Activated CD4-positive, alpha-beta T cell treated with anti-CD3 and anti-CD28 coated beads, Interleukin-2, Interleukin-4, amounts not matched to agents 100 ng/mL and 50 ng/mL, durations not matched to agents 16 hours and 8 hours (primary cell): ENCODE results near the gene KIAA1549.

Experiments
- DNase-seq: peaks from one replicate; pipeline ENCODE4 v3.0.0-alpha.2; 2020; ENCODE audit warnings: low spot score

The KIAA1549 gene

GRCh38 chr7:138853448-138853847 lies 127.7 kb downstream of the KIAA1549 start:
- DNase-seq: peak; percentile 24

DNA sequence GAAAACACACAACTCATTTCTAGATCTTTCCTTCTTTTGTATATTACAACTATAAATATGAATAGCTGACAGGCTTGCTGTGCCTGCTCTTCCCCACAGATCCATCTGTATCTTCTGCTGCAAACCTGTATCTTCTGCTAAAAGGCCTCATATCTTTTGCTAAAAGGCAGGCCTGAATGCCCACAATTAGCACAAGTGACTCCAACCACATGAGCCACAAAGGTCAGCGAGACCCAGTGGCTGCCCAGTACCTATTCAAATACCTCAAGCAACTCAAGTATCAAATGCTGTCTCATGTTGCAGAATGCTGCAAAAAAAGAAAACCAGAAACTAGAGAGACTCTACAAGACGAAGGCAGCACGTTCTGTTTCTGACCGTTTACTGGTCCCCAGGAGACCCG lies 128.7 kb downstream of the KIAA1549 start:
- no peak for DNase-seq

DNA sequence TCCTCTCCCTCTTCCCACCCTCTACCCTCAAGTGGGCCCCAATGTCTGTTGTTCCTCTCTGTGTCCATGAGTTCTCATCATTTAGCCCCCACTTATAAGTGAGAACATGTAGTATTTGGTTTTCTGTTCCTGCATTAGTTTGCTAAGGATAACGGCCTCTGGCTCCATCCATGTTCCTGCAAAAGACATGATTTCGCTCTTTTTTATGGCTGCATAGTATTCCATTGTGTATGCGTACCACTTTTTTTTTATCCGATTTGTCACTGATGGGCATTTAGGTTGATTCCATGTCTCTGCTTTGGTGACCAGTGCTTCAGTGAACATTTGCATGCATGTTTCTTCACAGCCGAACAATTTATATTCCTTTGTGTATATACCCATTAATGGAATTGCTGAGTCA lies 131.5 kb downstream of the KIAA1549 start:
- DNase-seq: no peak

DNA sequence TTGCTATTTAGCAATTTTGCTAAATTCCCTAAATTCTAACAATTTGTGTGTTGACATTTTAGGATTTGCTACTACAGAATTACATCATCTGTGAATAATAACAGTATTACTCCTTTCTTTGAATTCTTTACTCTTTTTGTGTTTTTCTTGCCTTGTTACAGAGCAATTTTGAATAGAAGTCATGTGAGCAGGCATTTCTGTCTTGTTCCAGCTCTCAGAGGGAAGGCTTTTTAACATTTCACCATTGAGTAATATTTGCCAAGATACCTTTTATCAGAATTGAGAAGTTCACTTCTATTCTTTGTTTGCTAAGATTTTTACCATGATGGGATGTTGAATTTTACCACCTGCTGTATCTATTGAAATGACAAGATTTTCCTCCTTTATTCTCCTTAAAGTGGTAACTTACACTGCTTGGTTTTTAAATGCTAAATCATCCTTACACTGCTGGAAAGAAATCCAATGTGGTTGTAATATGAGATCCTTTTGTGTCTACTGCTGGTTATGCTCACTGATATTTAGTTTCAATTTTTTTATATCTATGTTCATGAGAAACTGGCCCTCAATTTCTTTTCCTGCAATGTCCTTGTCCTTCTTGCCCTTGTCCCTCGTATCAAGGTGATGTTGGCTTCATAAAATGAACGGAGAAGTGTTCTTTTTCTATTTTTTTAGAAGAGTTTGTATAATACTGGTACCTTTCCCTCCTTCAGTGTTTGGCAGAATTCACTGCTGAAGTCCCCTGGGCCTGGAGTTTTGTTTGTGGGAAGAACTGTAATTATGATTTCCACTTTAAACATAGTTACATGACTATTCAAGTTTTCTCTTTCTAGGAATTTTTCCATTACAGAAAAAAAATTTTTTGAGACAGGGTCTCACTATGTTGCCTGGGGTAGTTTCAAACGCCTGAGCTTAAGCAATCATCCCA lies 132.9 kb downstream of the KIAA1549 start:
- DNase-seq: no peak

DNA sequence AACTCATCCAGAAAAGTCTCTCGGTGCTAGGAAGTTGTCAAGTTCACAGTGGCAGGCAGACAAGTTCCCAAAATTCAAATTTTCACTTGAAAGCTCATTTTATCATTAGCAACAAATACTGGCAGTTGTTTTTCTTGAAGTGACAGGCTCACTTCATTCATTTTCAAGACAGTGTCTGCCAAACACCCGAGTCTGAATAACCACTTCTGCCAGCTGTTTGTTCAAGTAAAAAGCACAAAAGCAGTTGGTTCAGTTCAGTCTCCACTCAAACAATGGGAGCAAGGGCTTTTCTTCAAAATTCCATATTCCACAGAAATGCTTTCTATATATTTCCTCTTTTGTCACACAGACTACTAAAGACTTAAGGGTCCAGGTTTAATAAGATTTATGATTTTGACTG lies 135.5 kb downstream of the KIAA1549 start:
- DNase-seq: no peak

GRCh38 chr7:138843632-138844580 lies 137.3 kb downstream of the KIAA1549 start:
- DNase-seq: no peak

DNA sequence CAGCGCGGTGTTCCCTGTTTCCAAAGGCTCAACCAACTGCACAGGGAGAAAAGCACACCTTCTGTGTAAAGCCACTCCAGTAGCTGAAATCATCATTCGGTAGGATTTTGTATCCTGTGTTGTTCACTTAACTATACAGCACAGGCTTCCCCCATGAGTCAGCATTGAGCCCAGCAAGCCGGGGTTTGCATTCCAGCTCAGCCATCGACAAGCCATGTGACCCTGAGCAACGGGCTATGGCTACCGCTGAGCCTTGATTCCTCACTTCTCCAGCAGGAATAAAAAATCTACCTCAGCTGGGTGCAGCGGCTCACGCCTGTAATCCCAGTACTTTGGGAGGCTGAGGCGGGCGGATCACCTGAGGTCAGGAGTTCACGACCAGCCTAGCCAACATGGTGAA lies 139.1 kb downstream of the KIAA1549 start:
- DNase-seq: no peak

GRCh38 chr7:138838166-138838565 lies 143.0 kb downstream of the KIAA1549 start:
- DNase-seq: no peak

DNA sequence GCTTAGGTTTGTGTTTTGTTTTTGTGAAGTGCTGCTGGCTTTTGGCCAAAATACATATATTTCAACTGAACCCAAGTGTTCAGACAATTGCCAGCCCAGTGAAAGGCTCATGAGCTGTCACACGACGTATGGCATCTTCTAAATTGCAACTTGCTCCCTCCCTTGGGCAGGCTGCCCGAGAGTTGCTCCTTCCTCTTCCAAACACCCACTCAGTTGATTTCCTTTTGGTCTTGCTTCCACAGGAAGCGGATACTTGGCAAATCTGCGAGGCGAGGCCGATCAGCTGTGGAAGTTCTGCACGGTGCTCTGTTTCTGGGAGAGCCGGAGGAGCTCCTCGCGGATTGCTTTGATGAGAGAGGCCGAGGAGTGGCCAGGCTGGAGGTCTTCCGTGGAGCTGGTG lies 143.6 kb downstream of the KIAA1549 start:
- DNase-seq: no peak

GRCh38 chr7:138835087-138835486 lies 146.1 kb downstream of the KIAA1549 start:
- DNase-seq: no peak

GRCh38 chr7:138834583-138834982 lies 146.6 kb downstream of the KIAA1549 start:
- DNase-seq: peak; percentile 83

DNA sequence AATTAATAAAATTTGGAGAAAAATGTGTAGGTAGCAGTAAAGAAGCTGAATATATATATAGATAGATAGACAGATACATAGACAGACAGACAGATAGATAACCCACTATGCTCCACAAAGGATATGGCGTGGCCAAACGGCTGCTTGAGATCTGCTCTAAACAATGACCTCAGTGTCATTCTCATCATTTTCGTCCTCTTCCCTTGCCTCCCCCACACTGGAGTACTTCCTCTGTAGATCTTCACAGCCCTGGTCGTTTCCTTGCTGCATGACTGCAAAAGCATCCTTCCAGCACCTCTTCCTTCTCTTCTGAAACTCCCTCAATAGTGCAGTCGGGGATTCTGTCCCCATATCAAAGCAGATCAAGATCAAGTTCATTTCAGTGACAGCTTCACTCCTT lies 147.6 kb downstream of the KIAA1549 start:
- peak; percentile 13 for DNase-seq

DNA sequence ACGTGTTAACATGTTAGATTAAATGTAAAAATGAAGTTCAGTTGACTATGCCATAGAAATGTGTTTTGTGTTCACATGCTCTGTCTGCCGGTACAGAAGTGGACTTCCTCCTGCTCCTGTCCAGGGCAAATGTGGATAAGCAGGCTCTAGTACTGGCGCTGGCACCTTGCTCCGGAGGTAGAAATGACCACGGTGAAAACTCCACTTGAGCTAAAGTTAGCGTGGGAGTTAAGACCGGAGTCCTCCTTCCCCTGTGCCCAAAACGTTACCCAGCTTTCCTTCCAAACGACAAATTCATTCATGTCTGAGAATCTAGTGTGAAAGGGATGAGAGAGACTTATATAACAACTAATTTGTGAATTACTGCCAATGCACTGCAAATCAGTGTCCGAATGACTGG lies 148.2 kb downstream of the KIAA1549 start:
- DNase-seq: no peak

- DNase-seq: no peak
These were observed 151.9 kb downstream of the KIAA1549 start for GRCh38 chr7:138829335-138829734.

DNA sequence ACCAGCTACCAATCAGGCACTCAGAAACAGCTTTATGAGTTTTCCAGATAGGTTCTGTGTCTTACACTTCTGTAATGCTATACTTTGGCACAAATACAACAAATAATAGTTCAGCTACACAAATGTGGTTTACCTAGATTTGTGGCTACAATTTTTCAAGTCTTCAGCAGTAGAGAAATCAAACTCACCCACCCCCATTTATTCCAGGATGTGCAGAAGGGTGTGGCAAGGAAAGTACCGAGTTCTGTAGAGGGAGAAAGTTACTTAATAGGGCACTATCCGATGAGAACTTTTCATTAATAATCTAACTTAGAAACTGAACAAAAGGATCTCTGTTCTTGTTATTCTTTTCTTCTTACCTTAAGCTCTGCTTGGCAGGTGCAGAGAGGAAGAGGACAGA lies 152.9 kb downstream of the KIAA1549 start:
- no peak for DNase-seq

DNA sequence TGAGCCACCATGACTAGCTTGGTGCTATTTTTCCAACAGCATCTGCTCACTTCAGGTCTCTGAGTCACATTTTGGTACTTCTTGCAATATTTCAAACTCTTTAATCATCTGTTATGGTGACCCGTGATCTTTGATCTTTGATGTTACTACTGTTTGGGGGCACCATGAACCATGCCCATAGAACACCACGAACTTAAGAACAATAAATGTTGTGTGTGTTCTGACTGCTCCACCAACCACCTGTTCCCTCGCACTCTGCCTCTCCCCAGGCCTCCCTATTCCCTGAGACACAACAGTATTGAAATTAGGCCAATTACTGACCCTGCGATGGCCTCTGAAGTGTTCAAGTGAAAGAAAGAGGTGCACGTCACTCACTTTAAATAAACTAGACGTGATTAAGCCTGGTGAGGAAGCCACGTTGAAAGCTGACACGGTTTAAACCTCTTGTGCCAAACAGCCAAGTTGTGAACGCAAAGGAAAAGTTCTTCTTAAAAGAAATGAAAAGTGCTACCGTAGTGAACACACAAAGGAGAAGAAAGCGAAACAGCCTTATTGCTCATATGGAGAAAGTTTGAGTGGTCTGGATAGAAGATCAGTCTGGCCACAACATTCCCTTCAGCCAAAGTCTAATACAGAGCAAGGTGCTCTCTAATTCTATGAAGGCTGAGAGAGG lies 156.0 kb downstream of the KIAA1549 start:
- DNase-seq: peak; percentile 40

DNA sequence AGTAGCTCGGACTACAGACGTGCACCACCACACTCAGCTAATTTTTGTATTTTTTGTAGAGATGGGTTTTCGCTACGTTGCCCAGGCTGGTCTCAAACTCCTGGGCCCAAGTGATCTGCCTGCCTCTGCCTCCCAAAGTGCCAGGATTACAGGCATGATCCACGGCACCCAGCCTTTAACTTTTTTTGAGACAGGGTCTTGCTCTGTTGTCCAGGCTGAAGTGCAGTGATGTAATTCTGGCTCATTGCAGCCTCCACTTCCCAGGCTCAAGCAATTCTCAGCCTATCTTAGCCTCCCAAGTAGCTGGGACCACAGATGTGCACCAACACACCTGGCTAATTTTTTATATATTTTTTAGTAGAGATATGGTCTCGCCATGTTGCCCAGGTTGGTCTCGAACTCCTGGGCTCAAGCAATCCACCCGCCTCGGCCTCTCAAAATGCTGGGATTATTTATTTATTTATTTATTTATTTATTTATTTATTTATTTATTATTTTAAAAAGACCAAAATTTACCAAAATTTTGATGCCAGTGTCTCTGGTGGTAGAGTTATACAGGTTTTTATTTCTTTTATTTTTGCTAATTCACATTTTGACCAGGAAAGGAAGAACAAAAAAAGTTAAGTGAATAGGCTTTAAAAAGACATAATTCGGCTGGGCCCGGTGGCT lies 158.2 kb downstream of the KIAA1549 start:
- no peak for DNase-seq

GRCh38 chr7:138821912-138822311 lies 159.3 kb downstream of the KIAA1549 start:
- no peak for DNase-seq

GRCh38 chr7:138819625-138820024 lies 161.6 kb downstream of the KIAA1549 start:
- no peak for DNase-seq

DNA sequence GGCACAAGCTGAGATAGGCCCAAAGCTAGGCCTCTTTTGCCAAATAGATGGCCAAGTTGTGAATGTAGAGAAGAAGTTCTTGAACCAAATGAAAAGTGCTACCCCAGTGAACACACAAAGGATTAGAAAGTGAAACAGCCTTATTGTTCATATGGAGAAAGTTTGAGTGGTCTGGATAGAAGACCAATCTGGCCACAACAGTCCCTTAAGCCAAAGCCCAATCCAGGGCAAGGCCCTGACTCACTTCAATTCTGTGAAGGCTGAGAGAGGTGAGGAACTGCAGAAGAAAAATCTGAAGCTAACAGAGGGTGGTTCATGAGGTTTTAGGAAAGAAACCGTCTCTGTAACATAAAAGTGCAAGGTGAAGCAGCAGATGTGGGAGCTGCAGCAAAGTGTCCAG lies 164.5 kb downstream of the KIAA1549 start:
- peak; percentile 24 for DNase-seq

DNA sequence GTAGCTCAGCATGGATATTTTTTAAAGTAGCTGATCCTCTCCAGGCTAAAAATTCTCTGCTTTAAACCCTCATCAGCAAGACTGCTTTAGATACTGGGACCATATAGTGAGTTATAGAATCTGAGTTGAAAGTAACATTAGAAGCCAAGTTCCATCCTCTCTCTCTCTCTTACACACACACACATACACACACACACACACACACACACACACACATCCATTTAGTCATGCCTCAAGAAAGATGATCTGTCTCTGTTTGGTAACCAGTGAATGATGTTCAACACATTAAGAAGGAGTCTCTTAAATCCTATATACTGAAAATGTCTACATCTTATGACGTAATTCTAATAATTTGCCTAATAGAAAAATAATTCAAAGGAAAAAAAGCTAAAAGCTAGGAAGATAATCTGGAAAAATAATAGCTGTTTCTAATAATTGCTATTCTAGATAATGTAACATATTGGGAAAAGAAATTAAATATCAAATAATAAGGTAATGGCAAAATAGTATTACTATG lies 166.3 kb downstream of the KIAA1549 start:
- DNase-seq: no peak
